CMK (cell line): Measurements from ENCODE around the gene CC2D2B.
"Not testable (repeated sequence)": the region's sequence is repeated elsewhere in the genome, so short reads cannot be mapped to it uniquely, and the experiment has no call there.

Experiments used
- DNase-seq: peaks from one replicate; pipeline ENCODE4 v3.0.0-alpha.2; 2010; ENCODE audit warnings: low read depth

CC2D2B gene

DNA sequence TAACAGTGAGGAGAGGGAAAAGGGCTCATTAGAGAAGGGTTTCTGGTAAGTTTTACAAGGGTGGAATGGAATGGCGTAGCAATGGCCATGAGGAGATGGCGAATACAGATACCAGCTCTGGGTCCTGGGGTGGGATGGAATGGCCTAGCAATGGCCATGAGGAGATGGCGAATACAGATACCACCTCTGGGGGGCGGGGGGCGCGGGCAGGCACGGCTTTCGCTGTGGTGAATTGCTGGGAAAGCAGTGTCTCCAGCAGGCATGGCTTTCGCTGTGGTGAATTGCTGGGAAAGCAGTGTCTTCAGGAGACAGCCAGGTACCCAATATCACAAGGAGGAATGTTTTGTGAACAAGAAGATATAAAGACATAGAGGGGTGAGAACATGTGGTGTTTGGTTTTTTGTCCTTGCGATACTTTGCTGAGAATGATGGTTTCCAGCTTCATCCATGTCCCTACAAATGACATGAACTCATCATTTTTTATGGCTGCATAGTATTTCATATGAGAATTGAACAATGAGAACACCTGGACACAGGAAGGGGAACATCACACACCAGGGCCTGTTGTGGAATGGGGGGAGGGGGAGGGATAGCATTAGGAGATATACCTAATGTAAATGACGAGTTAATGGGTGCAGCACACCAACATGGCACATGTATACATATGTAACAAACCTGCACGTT is 1.7 kb upstream of the CC2D2B start:
- DNase-seq = not testable (repeated sequence)

DNA sequence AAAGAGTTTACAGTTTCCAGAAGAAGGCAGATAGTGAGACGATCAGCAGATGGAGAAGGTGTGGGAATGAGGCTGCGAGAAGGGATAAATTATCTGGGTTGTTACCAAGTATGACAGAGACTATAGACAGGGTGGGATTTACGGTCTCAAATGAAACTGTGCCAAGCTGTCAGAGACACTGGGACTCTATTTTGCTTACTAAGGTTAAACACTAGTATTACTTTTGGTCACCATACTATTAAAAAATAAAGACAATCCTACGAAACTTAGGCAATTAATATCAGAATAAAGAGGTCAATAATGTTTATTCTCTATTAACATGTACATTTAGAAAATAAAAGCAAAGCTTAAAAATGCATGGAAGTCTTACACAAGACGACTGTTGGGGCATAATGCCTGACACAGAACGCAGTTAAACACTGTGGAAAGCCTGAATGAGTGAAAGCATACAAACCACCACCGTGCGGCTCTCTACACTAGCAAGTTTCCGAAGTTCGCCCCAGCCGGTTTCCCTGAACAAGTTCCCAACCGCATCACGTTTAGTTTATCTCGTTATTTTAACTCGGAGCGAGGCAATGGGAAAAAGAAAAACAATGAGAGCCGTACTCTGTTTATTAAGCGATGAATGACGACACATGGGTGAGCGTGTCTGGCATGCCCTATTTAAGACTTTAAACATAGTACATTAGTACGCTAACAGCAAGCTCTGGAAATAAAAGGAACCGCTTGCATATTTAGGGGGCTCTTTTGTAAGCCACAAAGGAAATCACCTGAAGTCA is 909 bp upstream of the CC2D2B start:
- DNase-seq = peak; percentile 50

- DNase-seq = no peak
Measured at GRCh38 chr10:95908450-95908849, 675 bp downstream of the CC2D2B start.

DNA sequence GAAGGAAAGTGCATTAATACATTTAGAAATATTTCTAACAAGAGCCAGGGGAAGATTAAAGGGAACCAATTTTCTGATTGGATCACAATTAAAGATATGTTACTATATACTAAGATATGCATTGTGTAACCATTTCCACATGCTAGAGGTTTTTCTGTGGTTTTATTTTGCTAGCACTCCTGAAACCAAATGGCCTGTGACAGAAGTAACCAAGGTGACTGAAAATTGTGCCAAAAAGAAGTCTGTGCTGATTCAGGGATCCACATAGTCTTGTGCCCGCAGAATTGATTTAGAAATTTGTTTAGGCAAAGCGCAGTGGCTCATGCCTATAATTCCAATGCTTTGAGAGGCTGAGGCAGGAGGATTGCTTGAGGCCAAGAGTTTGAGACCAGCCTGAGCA is 1.8 kb downstream of the CC2D2B start:
- DNase-seq = no peak

DNA sequence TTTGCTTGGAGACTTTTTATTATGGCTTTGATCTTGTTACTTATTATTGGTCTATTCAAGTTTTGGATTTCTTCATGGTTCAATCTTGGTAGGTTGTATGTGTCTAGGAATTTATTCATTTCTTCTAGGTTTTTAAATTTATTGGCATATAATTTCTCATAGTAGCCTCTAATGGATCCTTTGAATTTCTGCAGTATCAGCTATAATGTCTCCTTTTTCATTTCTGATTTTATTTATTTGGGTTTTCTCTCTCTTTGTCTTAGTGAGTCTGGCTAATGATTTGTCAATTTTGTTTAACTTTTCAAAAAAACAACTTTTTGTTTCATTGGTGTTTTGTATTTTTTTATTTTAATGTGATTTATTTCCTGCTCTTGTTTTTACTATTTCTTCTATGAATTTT is 8.3 kb downstream of the CC2D2B start:
- DNase-seq = not testable (repeated sequence)

DNA sequence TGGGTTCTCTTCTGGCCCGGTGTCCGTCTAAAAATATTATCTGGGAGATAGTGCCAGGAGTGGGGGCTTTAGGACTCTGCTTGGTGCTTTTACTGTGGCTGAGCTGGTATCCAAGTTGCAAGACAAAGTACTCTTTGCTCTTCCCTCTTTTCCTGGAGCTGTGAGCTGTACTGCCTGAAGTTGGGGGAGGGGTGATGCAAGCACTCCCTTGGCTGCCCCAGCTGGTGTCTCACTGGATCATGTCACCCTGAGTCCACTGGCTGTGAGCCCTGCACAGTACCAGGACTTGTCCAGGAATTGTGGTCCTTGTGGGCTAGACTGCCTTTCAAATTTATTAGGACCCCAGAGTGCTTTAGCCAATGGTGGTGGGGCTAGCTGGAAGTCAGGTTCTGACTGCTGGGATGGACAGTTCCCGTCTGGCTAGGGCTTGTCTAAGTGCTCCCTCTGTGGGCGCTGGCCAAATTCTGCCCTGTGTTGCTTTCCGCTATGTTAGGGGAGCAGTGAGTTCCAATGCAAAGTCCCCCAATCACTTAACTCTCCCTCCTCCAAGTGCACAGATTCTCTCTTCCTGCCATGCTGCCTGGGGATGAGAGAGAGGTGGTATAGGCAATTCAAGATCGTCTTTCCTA is 13.1 kb downstream of the CC2D2B start:
- no peak for DNase-seq

GRCh38 chr10:95925033-95925432 is 17.3 kb downstream of the CC2D2B start:
- no peak for DNase-seq

GRCh38 chr10:95935429-95935828 is 27.7 kb downstream of the CC2D2B start:
- no peak for DNase-seq

- DNase-seq = no peak
Measured at GRCh38 chr10:95941115-95941514, 33.3 kb downstream of the CC2D2B start.

DNA sequence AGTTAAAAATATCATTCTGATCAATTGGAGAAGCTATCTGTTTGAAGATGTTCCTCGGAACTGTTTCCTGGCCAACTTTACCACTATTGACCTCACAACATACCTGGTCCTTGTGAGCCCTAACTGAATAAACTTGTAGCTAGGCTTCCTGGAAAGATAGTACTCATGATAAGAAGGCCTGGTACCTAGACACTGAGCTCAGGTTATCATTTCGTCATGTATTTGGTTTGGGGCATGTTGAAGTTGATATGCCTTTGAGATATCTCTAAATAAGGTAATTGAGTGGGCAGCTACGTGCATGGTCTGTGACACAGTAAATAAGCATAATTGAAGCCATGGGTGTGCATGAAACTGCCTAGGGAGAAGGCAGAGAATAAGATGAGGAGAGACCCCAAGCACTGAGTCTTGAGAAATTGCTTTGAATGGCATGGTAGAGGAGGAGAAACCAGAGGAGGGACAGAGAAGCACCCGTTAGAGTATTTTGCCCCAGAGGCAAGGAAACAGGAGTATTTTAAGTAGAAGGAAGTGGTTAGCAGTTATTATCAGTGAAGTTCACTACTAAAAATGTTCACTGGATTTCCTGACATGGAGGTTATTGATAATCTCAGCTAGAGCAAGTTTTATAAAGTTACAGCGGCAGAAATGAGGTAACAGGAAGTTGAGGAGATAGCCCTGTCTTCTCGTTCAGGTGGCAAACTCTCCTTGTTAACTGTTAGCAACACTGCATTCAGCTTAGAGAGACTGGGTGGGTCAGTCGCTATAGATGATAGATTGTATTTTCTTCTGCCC is 55.6 kb downstream of the CC2D2B start:
- no peak for DNase-seq

GRCh38 chr10:95963991-95964389 is 56.2 kb downstream of the CC2D2B start:
- no peak for DNase-seq

DNA sequence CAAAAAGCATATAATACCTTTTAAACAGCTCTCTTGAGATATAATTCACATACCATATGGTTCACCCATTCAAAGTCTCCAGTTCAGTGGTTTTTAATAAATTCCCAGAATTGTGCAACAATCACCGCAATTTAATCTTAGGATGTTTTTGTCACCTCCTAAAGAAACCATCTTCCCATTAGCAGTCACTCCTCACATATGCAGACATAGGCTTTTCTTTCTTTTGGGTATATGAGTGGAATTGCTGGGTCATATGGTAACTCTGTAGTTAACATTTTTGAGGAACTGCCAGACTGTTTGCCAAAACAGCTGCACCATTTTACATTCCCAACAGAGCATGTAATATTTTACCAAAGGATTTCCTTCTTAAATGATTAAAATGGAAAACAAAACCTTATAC is 57.0 kb downstream of the CC2D2B start:
- no peak for DNase-seq

GRCh38 chr10:95976362-95977229 is 68.8 kb downstream of the CC2D2B start:
- DNase-seq = no peak

GRCh38 chr10:95982200-95982599 is 74.4 kb downstream of the CC2D2B start:
- DNase-seq = no peak

DNA sequence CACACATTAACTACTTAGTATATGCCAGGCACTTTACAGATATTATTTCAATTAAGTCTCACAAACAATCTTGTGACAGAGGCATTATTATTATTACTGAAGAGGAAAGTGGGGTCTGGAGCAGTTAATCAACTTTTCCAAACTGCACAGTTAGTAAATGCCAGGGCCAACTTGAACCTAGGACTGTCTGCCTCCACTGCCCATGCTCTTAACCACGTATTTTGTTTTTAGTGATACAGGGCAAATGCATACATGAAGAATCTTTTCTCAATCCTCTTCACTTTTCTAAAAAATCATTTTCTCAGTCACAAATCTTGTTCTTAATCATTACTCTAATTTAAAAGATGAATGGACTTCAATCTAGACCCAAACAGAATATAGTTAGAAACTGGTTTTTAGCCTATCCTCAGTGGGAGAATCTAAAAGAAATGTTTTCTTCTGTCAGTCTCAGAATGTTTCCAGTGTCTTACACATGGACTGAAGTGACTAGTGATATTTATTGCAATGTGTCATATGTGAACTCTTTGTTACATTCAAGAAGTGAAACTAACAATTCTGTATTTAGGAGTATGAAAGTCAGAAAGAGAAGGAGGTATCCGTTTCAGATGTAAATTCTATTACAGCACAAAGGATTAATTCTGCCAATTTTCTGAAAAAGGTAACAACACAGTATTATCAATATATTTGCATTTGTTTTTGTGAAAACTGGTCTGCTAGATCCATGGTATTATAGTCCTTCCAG is 80.1 kb downstream of the CC2D2B start:
- no peak for DNase-seq

GRCh38 chr10:95988702-95989101 is 80.9 kb downstream of the CC2D2B start:
- no peak for DNase-seq

DNA sequence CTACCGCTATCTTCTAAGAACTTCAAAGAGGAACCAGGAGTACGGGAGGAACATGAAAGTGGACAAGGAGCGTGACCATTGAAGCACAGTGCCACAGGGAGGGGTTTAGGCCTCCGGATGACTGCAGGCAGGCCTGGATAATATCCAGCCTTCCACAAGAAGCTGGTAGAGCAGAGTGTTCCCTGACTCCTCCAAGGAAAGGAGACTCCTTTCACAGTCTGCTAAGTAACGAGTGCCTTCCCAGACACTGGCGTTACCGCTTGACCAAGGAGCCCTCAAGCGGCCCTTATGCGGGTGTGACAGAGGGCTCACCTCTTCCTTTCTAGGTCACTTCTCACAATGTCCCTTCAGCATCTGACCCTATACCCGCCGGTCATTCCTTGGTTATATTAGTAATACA is 86.6 kb downstream of the CC2D2B start:
- DNase-seq = not testable (repeated sequence)

GRCh38 chr10:95998255-95998784 is 90.5 kb downstream of the CC2D2B start:
- no peak for DNase-seq

DNA sequence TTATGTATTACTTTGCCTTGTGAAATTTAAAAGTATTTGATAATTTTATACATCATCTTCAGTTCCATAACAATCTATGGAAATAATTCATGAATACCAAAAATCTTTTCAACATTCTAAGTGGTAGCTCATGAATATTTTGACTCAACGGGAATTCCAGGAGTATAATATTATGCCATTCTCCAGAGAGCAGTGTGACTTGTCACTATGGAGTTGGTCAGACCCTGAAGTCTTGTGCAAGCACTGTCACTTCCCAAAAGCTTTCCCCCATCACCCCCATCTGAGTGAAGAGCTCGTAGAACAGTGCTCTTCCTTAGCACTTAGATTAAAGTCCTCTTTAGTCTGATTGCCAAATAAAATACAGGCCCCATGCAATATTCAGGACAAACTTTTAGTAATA is 106.2 kb downstream of the CC2D2B start:
- no peak for DNase-seq

DNA sequence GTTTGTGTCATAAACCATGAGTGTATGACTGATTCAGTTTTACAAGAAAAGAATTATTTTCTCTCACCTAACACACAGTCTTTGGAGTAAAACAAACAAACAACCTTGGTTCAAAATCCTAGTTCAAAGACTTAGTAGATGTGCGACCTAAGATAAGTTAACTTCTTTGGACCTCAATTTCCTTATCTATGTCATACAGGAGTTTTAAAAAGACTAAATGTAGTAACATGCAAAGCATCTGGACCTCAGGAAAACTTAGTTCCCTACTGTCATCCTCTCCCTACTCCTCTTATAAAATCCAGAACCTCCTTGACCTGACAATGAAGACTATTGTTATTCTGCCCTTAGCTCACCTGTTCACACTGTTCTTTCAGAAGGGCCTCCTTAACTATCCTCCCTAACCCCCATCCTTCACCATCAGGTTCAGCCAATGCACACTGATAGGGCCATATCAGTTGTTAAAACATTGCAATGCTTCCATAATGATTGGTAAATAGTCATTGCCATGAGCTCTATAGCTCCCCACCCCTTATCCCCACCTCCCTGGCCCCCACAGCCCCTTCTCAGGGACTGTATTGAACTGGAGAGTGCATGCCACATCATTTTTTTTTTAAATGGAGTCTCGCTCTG is 106.8 kb downstream of the CC2D2B start:
- DNase-seq = no peak
